Astrocyte of the hippocampus (primary cell): ENCODE results near the gene AGBL2.
"Not testable (repeated sequence)": the region's sequence is repeated elsewhere in the genome, so short reads cannot be mapped to it uniquely, and the experiment has no call there.

Experiments used
- DNase-seq: peaks from one replicate; pipeline ENCODE4 v3.0.0; 2011; ENCODE audit warnings: low read depth, low spot score

AGBL2 gene

DNA sequence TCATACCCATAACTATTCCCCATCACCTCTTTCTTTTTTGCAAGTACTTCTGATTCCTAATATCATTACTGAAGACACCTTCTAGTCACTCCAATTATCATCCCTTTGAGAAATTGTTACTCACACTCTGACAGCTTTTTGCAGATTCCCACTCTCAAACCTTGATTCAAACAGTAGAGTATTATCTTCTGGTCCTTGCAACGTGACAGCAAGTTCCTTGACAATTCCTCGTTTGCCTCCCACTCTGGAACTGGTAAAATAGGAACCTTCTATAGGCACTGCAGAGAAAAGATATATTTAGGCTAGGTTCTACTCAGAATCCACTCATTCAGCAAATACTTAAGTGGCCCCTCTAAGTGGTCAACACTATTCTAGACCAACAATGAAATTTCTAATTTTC lies 23.2 kb downstream of the AGBL2 start:
- DNase-seq, result no peak

DNA sequence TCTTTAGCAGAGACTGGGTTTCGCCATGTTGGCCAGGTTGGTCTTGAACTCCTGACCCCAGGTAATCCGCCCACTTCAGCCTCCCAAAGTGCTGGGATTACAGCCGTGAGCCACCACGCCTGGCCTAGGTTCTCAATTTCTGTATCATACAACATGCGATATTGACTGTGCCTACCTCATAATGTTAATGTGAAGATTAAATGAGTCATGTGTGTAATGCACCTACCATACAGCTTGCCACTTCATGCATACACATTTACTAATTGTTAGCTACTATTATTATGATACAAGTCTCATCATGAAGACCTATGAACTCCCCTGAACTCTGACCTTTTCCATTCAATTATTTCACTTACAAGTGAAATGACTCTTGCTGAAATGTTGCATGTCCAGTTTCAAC lies 25.7 kb downstream of the AGBL2 start:
- no peak for DNase-seq

DNA sequence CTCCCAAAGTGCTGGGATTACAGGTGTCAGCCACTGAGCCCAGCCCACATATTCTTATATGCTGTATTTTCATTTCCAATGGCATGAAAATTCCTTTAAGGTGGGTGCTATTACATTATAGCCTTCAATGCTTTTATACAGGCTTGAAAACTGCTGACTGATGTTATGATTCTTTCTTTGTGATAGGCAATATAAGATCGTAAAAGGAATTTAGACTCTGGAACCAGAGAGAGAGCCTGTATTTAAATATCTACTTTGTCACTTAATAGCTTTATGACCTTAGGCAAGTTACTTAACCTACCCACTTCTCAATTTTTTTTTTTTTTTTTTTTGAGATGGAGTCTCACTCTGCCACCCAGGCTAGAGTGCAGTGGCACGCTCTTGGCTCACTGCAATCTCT lies 26.2 kb downstream of the AGBL2 start:
- no peak for DNase-seq

DNA sequence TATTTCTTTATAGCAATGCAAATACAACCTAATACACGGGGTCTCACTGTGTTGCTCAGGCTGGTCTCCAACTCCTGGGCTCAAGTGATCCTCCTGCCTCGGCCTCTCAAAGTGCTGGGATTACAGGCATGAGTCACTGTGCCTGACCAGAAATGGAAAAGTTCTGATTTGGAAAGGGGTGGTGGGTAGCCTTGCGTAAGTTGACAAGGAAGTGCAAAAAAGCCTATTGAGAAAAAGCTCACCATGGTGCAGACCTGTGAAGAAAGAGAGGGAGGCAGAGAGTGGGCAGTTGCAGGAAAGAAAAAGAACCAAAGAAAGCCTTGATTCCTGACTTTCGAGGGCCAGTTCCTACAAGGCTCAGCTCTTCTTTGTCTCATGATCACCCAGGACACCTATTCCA lies 27.1 kb downstream of the AGBL2 start:
- no peak for DNase-seq

DNA sequence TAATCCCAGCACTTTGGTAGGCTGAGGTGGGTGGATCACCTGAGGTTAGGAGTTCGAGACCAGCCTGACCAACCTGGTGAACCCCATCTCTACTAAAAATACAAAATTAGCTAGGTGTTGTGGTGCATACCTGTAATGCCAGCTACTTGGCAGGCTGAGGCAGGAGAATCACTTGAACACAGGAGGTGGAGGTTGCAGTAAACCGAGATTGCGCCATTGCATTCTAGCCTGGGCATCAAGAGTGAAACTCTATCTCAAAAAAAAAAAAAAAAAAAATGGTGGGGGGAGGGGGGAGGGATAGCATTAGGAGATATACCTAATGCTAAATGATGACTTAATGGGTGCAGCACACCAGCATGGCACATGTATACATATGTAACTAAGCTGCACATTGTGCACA lies 28.5 kb downstream of the AGBL2 start:
- DNase-seq, result not testable (repeated sequence)

DNA sequence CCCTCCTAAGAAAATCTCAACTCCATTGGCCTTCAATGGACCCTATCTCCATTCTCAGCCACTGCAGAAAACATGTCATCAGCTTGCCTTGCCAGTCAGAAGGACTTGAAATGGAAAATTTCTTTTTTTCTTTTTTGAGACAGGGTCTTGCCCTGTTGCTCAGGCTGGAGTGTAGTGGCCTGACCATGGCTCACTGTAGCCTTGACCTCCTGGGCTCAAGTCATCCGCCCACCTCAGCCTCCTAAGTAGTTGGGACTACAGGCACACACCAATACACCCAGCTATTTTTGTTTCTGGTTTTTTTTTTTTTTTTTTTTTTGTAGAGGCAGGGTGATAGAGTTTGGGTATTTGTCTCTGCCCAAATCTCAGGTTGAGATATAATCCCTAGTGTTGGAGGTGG lies 29.0 kb downstream of the AGBL2 start:
- DNase-seq, result no peak

DNA sequence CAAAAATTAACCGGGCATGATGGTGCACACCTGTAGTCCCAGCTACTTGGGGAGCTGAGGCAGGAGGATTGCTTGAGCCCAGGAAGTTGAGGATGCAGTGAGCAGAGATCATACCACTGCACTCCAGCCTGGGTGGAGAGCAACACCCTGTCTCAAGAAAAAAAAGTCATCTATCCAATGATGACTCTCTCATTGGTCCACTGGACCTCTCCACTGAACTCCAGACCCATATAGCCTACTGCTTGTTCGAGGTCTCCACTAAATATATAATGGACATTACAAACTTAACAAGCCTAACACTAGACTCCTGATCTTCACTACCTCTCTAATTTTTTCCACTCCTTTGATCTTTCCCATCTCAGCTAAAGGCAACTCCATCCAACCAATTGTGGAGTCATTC lies 39.3 kb downstream of the AGBL2 start:
- no peak for DNase-seq

DNA sequence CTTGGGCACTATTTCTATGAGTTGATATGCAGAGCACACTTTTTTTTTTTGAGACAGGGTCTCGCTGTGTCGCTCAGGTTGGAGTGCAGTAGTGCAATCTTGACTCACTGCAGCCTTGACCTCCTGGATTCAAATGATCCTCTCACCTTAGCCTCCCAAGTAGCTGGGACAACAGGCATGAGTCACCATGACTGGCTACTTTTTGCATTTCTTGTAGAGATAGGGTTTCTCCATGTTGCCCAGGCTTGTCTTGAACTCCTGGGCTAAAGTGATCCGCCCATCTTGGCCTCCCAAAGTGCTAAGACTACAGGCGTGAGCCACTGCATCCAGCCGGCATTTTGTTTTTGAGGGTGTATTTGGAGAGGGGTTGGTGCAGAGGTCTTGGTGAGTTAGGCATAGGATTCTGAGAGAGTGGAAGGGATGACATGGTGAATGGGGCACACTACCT lies 42.9 kb downstream of the AGBL2 start:
- no peak for DNase-seq

DNA sequence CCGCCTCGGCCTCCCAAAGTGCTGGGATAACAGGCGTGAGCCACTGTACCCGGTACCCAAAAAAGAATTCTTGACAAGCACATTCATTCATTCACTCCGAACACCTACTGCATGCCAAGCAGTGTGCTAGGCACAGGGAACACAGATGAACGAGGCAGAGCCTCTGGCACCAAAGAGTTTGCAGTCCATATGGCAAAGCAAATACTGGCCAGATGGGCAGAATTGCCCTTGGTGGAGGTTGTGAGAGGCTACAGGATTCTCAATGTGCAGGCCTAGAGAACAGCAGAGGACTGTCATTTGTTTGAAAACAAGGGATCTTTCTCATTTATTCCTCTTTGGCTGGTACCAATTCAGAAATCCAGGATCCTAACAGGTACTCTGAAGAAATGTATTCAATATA lies 45.3 kb downstream of the AGBL2 start:
- no peak for DNase-seq

DNA sequence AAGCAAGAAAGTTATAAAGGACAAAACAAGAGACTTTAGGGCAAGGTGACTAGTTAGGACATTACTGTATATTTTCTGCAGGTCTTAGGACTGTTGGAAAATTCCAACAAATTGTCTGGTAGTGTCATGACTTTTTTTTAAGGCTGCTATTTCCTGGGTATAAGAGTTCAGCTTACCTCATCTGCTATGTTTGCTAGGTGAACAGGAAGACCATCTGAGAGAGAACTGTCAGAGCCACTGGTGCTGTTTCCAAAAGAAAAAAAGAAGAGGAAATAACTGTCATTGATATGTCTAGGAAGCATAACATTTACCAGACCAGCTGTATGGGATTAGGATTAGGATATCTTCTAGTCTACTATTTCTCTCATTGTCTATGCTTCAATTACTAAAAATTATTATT lies 46.5 kb downstream of the AGBL2 start:
- DNase-seq, result no peak

DNA sequence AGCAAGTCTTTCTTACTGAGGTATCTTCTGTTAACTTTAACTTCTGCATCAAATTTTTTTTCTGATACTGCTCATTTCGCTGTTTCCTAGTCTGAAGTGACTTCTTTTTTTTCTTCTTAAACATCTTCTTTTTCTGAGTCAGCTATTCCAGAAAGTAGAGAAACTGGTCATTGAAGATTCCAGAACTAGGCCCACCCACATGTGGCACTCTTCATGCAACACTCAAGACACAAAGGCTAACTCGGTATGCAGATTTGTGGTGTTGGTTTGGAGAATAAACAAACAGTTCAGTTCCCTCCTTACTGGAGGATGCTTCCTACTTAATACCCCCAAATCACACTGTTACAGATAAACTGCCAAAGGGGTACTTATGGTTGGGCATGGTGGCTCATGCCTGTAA lies 47.6 kb downstream of the AGBL2 start:
- DNase-seq, result no peak

DNA sequence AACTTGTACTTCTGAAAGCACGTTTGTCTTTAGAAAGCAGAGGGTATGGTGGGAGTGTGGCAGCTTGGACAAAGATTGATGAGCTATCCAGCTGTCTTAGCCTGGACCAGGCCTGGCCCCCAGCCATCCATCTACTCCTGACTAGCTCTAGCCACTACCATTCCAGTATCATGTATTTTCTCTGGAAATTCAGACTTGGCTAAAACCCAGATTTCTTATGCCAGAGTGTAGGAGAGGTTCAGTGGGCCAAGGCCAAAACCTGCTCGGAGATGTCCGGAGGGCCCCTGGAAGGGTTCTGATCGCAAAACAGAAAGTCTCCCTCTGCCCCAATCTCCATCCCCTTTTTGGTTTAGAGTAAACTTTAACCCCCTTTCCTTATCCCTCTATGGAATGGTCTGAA lies 48.0 kb downstream of the AGBL2 start:
- no peak for DNase-seq

DNA sequence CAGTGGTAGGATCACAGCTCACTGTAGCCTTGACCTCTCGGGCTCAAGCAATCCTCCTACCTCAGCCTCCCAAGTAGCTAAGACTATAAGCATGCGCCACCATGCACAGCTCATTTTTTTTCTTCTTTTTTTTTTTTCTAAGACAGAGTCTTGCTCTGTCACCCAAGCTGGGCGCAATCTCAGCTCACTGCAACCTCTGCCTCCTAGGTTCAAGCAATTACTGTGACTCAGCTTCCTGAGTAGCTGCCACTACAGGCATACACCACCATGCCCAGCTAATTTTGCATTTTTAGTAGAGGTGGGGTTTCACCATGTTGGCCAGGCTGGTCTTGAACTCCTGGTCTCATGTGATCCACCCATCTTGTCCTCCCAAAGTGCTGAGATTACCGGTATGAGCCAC lies 50.2 kb downstream of the AGBL2 start:
- DNase-seq, result not testable (repeated sequence)

DNA sequence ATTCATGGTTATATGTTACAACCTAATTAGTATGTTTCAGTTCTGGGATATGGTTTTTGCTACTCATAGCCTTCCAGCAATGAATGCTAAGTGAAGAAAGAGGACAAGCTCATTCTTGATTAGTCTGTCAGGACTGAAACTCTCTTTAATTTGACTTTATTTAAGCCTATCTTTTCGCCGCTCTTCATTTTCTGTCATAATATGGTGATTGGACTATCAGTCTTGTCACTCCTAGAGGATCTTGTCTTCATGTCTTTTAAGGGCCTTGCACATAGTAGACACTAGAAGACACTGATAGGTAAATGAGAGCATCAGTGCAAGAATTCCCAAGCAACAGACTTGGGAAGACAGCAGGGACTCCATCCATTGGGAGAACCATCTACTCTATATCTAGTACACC lies 53.9 kb downstream of the AGBL2 start:
- no peak for DNase-seq

DNA sequence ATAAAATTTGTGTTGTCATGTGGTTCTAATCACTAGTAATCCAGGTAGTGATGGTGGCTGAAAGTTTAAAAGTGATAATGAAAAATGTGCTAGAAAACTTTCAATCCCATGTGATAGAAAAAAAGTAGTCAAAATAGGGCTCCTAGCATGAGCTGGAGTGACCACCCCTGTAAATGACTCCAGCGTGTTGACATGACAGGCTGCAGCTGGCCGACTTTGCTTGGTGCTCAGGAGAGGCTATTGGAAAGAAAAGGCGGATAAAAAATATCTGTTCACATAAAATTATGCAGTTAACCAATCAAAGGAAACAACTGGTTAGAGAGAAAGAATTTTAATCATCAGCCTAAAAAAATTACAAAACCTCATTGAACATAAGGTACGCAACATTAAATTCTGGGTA lies 55.9 kb downstream of the AGBL2 start:
- DNase-seq, result no peak

DNA sequence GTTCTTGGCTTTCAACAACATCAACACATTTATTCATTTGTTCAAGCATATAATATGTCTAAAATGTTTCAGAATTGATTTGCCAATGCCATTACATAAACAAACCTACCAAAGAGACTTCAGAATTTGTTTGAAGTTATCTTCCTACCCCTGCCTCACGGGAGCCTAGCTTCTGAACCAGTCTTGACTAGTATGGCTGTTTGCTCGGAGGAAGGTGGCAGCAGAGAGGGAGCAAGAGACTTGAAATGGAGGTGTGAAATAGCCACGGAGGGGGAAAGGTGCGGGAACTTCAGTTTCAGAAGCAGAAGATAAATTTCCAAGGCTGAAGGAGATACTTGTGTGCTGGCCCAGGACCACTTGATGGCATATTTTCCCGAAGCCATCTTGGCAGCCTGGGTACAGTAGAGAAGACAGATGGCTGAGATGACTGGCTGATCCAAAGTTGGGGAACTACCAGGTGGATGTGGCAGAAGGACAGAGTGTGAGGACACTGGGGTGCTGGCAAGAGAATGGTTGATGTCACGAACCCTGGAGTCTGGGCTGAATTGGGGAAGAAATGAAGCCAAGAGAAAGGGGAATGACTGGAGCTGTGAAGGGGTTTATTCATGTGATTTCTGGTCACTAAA lies 58.8 kb downstream of the AGBL2 start:
- no peak for DNase-seq

DNA sequence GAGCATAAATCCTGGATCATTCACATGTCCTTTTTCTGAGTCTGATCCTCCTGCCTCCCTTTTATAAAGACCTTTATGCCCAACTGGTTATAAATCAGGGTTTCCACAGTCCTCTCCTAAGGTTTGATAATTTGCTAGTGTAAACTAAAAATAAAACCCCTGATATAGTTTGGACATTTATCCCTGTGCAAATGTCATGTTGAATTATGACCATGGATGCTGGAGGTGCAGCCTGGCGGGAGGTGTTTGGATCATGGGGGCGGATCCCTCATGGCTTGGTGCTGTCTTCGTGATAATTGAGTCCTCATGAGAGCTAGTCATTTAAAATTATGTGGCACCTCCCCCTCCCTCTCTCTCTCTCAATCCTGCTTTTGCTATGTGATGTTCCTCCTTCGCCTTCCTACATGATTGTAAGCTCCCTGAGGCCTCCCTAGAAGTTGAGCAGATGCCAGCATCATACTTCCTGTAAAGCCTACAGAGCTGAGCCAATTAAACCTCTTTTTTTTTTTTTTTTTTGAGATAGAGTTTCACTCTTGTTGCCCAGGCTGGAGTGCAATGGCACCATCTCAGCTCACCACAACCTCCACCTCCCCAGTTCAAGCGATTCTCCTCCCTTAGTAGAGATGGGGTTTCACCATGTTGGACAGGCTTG lies 63.2 kb downstream of the AGBL2 start:
- no peak for DNase-seq

DNA sequence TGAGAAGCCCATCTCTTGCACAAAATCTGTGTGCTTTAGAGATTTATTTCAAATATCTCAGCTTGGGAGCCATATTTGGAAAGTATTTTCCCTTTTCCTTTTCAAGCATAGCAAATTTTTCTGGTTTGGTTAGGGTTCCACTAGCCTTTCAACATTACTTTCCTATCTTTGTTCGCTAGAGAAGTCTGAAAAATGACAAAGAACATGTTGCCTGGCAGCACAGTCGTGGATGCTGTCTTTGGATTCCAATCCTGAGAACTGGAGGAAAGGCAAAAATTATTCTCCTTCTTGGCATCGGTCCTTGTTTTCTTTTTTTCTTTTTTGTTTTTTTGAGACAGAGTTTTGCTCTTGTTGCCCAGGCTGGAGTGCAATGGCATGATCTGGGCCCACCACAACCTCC lies 65.9 kb downstream of the AGBL2 start:
- no peak for DNase-seq

DNA sequence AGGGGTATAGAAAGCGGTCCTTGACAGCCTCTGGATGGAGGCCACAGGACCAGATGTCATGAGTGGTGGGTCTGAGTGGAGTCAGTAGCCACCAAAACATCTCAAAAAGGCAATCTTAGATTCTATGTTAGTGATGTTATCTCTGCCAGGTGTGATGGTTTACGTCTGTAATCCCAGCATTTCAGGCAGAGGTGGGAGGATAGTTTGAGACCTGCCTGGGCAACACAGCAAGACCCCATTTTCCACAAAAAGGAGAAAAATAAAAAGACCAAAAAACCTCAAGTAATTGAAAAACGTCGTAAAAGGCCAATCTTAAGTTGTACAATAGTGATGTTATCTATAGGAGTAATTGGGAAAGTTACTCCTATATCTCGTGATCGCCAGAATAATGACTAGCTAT lies 69.2 kb downstream of the AGBL2 start:
- DNase-seq, result no peak

DNA sequence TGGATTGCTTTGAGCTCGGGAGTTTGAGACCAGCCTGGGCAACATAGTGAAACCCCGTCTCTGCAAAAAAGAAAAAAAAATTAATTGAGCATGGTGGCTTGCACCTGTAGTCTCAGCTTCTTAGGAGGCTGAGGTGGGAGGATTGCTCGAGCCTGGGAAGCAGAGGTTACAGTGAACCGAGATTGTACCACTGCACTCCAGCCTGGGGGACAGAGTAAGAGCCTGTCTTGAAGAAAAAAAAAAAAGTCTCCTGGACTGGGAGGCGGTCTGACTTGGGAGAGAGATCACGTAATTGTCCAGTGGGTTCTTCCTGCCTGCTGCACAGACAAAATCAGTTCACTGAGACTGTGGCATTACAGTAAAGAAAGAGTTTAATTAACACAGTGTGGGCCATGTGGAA lies 69.7 kb downstream of the AGBL2 start:
- DNase-seq, result no peak

DNA sequence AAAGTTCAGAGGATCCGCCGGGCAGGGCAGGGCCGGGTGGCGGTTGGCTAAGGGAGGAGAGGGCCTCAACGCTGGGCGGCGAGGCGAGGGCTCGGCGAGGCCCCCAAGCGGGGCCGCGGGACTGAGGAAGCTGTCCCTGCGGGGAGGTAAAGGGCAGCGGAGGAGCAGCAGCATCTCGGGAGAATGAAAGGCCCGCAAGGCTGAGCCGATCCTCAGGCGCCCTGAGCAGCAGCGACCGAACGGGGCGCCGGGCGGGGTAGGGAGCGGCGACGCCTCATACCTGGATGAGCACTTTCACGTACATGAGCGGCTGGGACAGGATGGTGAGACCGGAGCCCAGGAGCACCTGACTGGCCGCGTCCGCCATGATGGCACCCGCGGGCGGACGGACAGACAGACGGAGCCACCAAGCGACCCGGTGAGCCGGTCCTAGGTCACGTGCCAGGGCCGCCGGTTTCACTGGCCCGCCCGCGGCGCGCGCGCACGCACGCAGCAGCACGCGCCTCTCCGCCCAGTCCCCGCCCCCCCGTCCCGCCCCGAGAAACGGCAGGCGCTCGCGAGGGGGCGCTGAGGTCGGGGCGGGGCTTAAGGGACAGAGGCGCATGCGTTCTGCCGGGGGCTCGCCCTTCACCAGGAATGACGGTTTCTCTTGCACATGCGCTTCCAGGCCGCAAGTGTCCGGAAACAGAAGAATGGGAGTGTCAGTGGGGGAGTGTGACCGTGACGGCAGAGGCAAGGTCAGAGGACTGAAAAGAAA lies 72.9 kb downstream of the AGBL2 start, which contains the start of gene MTCH2:
Gene MTCH2 (minus strand): TSS at position 461 of the 757 bp plus-strand sequence. CDS start 94 bp downstream, at position 367.
- peak; percentile 99 for DNase-seq

DNA sequence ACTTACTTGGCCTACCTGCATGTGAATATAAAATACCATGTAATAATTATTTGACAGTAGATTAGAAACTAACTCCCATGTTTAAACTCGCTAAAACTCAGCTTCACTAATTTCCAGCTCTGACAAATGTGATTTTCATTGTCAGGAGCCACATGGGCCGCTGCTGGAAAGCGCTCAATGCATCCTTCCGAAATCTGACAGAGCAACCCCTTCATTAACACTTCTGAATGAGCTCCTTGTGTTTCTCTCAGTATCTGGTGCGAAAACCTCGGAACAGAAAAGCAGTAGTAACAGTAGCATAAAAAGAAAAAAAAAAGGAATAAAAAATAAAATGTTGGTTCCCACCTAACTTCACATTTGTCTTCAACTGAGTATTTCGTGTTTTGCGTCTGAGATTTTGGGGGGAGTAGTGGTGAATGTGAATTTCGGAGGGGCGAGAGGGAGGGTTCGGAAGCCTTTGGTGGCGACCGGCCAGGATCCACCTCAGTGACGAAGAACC lies 73.5 kb downstream of the AGBL2 start:
- DNase-seq, result no peak

DNA sequence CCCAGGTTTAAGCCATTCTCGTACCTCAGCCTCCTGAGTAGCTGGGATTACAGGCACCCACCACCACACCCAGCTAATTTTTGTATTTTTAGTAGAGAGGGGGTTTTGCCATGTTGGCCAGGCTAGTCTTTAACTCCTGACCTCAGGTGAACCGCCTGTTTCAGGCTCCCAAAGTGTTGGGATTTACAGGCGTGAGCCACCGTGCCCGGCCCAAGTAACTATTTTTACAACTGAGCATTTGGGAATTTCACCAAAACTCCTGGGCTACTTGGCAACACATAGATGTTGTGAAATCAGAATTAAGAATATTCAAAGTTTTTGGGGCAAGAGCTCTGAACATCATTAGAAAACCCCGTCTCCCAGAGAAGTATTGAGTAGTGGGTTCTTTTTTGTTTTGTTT lies 74.7 kb downstream of the AGBL2 start:
- not testable (repeated sequence) for DNase-seq
